Measurements from ENCODE around the gene CTIF. TPM values are rescaled to one million over a fixed set of nuclear protein-coding genes. Genes with fewer than 3 reads are reported as not detected.

The CTIF gene
- total RNA-seq, 2 experiments from 2014 or later = 3.2 to 3.5 TPM

- H3K36me3 Mint-ChIP-seq (ENCODE audit: low read depth) = no peaks in the 10 kb centered on the region
- H3K9me3 Mint-ChIP-seq = no peaks in the 10 kb centered on the region
- CTCF ChIA-PET = no interaction called here
- no peak for ATAC-seq
- no peak for DNase-seq
- POLR2A ChIA-PET = interaction anchor here (0.9 to 1.3 kb wide), 4 partner anchors 8 to 23 kb away, joined by 3 to 6 read pairs (median 4); no protein-coding TSS in a partner anchor
- no peak for TF ChIP-seq CTCF (IDR thresholded peaks at IDR 0.05)
- no peaks in the 10 kb centered on the region for H3K27me3 Mint-ChIP-seq
- intact Hi-C loops (cut with micrococcal nuclease) = no loop called here
- no peak overlapping the region for H3K27ac Mint-ChIP-seq
- no peak overlapping the region for H3K4me3 Mint-ChIP-seq
- H3K4me1 Mint-ChIP-seq (ENCODE audit: low read depth) = peaks cover 25% of the 10 kb centered on the region
Observed at GRCh38 chr18:48857023-48857694, 318.3 kb downstream of the CTIF start.

GRCh38 chr18:48858676-48859075, 319.8 kb downstream of the CTIF start:
- TF ChIP-seq CTCF (IDR thresholded peaks at IDR 0.05) = no peak
- Mint-ChIP-seq H3K27me3 (no peaks in the 10 kb centered on the region), H3K4me3 (no peak overlapping the region), H3K9me3 (no peaks in the 10 kb centered on the region), H3K4me1 (ENCODE audit: low read depth) (peaks cover 14% of the 10 kb centered on the region), H3K36me3 (ENCODE audit: low read depth) (no peaks in the 10 kb centered on the region), H3K27ac (no peak overlapping the region)
- intact Hi-C loops (cut with micrococcal nuclease) = no loop called here
- DNase-seq = no peak
- ChIA-PET CTCF (interaction anchor here (1.1 kb wide), 1 partner anchor 82 kb away, joined by 4 read pairs; no protein-coding TSS in a partner anchor), POLR2A (interaction anchor here (1.3 kb wide), 1 partner anchor 16 kb away, joined by 6 read pairs; no protein-coding TSS in a partner anchor)
- no peak for ATAC-seq

DNA sequence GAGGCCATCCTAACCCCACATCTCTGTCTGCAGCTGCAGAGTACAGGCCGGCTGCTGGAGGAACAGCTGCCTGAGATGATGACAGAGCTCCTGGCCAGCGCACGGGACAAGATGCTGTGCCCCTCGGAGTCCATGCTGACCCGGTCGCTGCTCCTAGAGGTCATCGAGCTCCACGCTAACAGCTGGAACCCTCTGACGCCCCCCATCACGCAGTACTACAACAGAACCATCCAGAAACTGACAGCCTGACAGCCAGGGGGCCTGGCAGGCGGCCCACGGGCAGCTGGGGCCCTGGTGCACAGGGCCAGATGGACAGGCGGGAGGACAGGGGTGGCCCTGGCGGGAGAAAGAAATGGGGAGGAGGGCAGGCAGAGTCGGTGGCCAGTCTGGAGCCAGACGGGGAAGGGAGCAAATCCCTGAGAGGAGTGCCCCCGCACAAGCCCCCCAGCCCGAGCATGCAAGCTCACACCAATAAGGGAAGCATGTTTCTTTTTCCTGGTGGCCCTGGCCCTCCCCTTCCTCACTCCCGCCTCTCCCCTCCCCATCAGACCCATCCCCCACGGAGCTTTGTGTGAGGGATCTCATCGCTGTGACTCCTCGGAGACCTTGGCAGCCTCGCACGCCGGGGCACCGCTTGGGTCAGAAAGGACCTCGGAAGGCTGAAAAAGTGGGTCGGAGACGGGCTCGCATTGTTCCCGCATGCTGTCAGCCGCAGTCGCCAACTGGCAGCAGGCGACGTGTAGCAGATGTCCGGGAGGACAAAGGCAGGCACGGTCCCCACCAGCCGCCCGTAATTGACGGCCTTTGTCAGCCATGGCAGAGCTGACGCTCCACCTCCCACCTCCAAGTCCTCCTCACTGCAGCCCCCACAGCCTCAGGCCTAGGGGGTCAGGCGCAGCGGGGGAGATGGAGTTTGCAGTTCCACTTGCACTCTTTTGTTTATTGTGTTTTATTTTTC, 320.8 kb downstream of the CTIF start:
- Mint-ChIP-seq H3K27me3 (no peaks in the 10 kb centered on the region), H3K4me1 (ENCODE audit: low read depth) (peaks cover 14% of the 10 kb centered on the region), H3K36me3 (ENCODE audit: low read depth) (no peaks in the 10 kb centered on the region), H3K4me3 (no peak overlapping the region), H3K9me3 (no peaks in the 10 kb centered on the region), H3K27ac (no peak overlapping the region)
- intact Hi-C loops (cut with micrococcal nuclease) = no loop called here
- no peak for TF ChIP-seq CTCF (IDR thresholded peaks at IDR 0.05)
- no peak for ATAC-seq
- CTCF ChIA-PET = interaction anchor here (1.1 kb wide), 1 partner anchor 83 kb away, joined by 4 read pairs; no protein-coding TSS in a partner anchor
- no peak for DNase-seq
- POLR2A ChIA-PET = interaction anchor here (0.7 kb wide), 1 partner anchor 146 kb away, joined by 3 read pairs; no protein-coding TSS in a partner anchor

DNA sequence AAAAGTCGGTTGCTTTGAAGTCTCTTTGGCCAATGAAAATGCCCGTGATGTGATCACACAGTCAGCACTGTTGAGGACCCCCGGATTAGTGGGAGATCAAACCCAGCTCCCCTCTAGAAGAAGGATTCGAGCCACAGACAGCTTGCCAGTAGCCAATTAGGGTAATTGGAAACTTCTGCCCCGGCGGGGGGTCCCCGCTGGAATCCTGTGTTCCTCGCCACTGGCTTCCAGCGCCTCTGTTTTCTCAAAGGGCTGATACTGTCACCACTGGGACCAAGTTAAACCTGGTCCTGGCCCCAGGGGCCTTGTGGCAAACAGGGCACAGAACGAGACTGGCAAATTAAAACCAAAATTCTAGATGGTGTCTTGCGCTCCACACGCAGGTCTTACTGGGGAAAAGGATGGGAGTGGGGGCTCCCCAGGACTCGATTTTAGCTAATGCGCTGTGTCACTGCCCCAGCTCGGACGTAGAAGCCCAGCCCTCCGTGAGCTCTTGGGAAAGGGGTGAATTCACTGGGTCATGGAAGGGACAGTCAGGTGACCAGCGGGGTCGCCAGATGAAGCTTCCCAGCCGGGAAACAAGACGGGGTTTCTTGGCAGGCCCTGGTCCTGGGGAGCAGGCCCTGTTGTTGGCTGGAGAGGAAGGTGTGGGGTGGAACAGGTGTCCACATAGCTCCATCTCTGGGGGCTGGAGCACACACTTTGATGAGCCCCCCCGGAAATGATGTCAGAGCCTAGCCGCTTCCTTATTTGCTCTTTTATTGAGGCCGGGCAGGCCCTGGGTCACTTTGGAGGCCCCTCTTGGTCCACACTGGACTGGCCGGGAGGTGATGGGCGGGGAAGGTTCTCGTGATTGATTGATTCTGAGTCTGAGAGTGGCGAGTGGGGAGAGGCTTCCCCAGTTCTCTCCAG, 321.7 kb downstream of the CTIF start:
- Mint-ChIP-seq H3K27me3 (no peaks in the 10 kb centered on the region), H3K4me3 (no peak overlapping the region), H3K9me3 (peaks cover 5% of the 10 kb centered on the region), H3K27ac (no peak overlapping the region), H3K4me1 (ENCODE audit: low read depth) (peaks cover 14% of the 10 kb centered on the region), H3K36me3 (ENCODE audit: low read depth) (no peaks in the 10 kb centered on the region)
- ChIA-PET CTCF (interaction anchor here (1.2 kb wide), 1 partner anchor 84 kb away, joined by 3 read pairs; no protein-coding TSS in a partner anchor), POLR2A (interaction anchor here (0.7 kb wide), 1 partner anchor 145 kb away, joined by 3 read pairs; no protein-coding TSS in a partner anchor)
- TF ChIP-seq CTCF (IDR thresholded peaks at IDR 0.05) = no peak
- ATAC-seq (no peak), DNase-seq (no peak)
- intact Hi-C loops (cut with micrococcal nuclease) = no loop called here
